Gastrocnemius medialis (tissue), 4 donors: ENCODE results near the gene LCE3E. TPM values are rescaled to one million over a fixed set of nuclear protein-coding genes. Genes with fewer than 3 reads are reported as not detected.

Experiments
- ATAC-seq, 2 donors: fragments of 150-250 bp; one replicate each; pipeline ENCODE4 v1.9.1; 2016
- DNase-seq, 2 donors: peaks; one replicate each; pipeline ENCODE4 v3.0.0-alpha.2; 2019
- H3K27ac ChIP-seq, 4 donors: fragments of 200-600 bp; sonication (generic); 1 replicate in 1 of 4; 2 replicates in 3 of 4; pipeline ENCODE4 v1.5.1; 2016 to 2018; ENCODE audit warnings: mild to moderate bottlenecking in 2 of 4, moderate library complexity in 1 of 4
- H3K27me3 ChIP-seq, 3 donors: fragments of 200-600 bp; sonication (generic) in 2 of 3; 1 replicate in 1 of 3; 2 replicates in 2 of 3; pipeline versions ENCODE4 v1.5.1 to v1.6.0; 2016 to 2019; ENCODE audit warnings: mild to moderate bottlenecking in 1 of 3, moderate library complexity in 1 of 3
- H3K36me3 ChIP-seq, 2 donors: fragments of 200-600 bp; sonication (generic) in 1 of 2; one replicate each; pipeline ENCODE4 v1.5.1; 2017 to 2018
- H3K4me1 ChIP-seq, 2 donors: fragments of 200-600 bp; sonication (generic) in 1 of 2; one replicate each; pipeline ENCODE4 v1.5.1; 2016 to 2017; ENCODE audit warnings: mild to moderate bottlenecking in 2 of 2
- H3K4me3 ChIP-seq, 4 donors: fragments of 200-600 bp; sonication (generic) in 3 of 4; 1 replicate in 1 of 4; 2 replicates in 3 of 4; pipeline ENCODE4 v1.5.1; 2016 to 2019; ENCODE audit warnings: mild to moderate bottlenecking in 2 of 4
- H3K9me3 ChIP-seq, 3 donors: fragments of 200-600 bp; sonication (generic) in 2 of 3; 1 replicate in 1 of 3; 2 replicates in 2 of 3; pipeline ENCODE4 v1.5.1; 2016 to 2019
- CTCF ChIP-seq, 5 experiments: fragments of 450-650 bp in 3 of 5; fragments of 200-600 bp in 2 of 5; sonication (generic) in 2 of 5; IDR thresholded peaks in 4 of 5; conservative IDR thresholded peaks in 1 of 5; 1 replicate in 4 of 5; 2 replicates in 1 of 5; pipeline ENCODE4 v1.5.1; 2016 to 2019; ENCODE audit warnings: antibody characterized with exemption in 5 of 5, mild to moderate bottlenecking in 3 of 5, moderate library complexity in 3 of 5
- POLR2A ChIP-seq, 2 donors: fragments of 450-650 bp; IDR thresholded peaks; one replicate each; pipeline ENCODE4 v1.6.1; 2017; ENCODE audit warnings: antibody characterized with exemption in 2 of 2, mild to moderate bottlenecking in 2 of 2, moderate library complexity in 2 of 2
- in situ Hi-C, 4 donors: fragments of 200-750 bp; cut with MboI; loops; one replicate each; pipeline versions ENCODE4 v1.15.0 to v1.8.0; 2017; ENCODE audit warnings: low sequenced_read_pairs in 4 of 4
- intact Hi-C: fragments of 100-400 bp; cut with DNase I; formaldehyde crosslinking; loops from one replicate; pipeline ENCODE4 v1.15.1; 2023; ENCODE audit warnings: low total_unique reads
- total RNA-seq, 4 donors: library from RNA; depleted of rRNA; stranded (reverse); fragments of >200 nt; gene quantifications; one replicate each; pipeline versions ENCODE4 v1.1.0 to v1.2.3, GENCODE V29; 2016

Gene LCE3E
- total RNA-seq, 4 donors from 2014 or later: not detected

- H3K4me3 ChIP-seq: no peak overlapping the region
- no peak for DNase-seq
- intact Hi-C loops (no loop called here), in situ Hi-C loops (no loop called here)
- no peak for TF ChIP-seq CTCF (IDR thresholded peaks at IDR 0.05 in 4 of 5, conservative IDR thresholded peaks at IDR 0.05 in 1 of 5)
- no peak for TF ChIP-seq POLR2A (IDR thresholded peaks at IDR 0.05)
- H3K27me3 ChIP-seq: no peaks in the 10 kb centered on the region
- H3K27ac ChIP-seq: no peak overlapping the region
- no peak for ATAC-seq
- no peaks in the 10 kb centered on the region for H3K36me3 ChIP-seq
- no peaks in the 10 kb centered on the region for H3K9me3 ChIP-seq
- no peaks in the 10 kb centered on the region for H3K4me1 ChIP-seq
Observed at GRCh38 chr1:152537496-152537895, 29.1 kb downstream of the LCE3E start.

GRCh38 chr1:152535774-152536173, 30.8 kb downstream of the LCE3E start:
- Histone ChIP-seq H3K4me1 (no peaks in the 10 kb centered on the region), H3K4me3 (no peak overlapping the region), H3K27ac (no peak overlapping the region), H3K27me3 (no peaks in the 10 kb centered on the region), H3K36me3 (no peaks in the 10 kb centered on the region), H3K9me3 (no peaks in the 10 kb centered on the region)
- ATAC-seq: no peak
- no peak for TF ChIP-seq CTCF (IDR thresholded peaks at IDR 0.05 in 4 of 5, conservative IDR thresholded peaks at IDR 0.05 in 1 of 5)
- TF ChIP-seq POLR2A (IDR thresholded peaks at IDR 0.05): no peak
- no peak for DNase-seq
- in situ Hi-C loops (no loop called here), intact Hi-C loops (no loop called here)

GRCh38 chr1:152533327-152533938, 33.1 kb downstream of the LCE3E start:
- Histone ChIP-seq H3K27me3 (no peaks in the 10 kb centered on the region), H3K36me3 (no peaks in the 10 kb centered on the region), H3K27ac (no peak overlapping the region), H3K9me3 (no peaks in the 10 kb centered on the region), H3K4me1 (no peaks in the 10 kb centered on the region), H3K4me3 (no peak overlapping the region)
- intact Hi-C loops: no loop called here
- no peak for ATAC-seq
- in situ Hi-C loops: no loop called here
- DNase-seq: no peak
- TF ChIP-seq POLR2A (IDR thresholded peaks at IDR 0.05): no peak
- TF ChIP-seq CTCF (IDR thresholded peaks at IDR 0.05 in 4 of 5, conservative IDR thresholded peaks at IDR 0.05 in 1 of 5): peak in 1 of 5 experiments; percentile 26

GRCh38 chr1:152525080-152525641, 41.4 kb downstream of the LCE3E start:
- TF ChIP-seq CTCF (IDR thresholded peaks at IDR 0.05 in 4 of 5, conservative IDR thresholded peaks at IDR 0.05 in 1 of 5) (no peak), POLR2A (IDR thresholded peaks at IDR 0.05) (no peak)
- Histone ChIP-seq H3K27me3 (no peaks in the 10 kb centered on the region), H3K4me3 (no peak overlapping the region), H3K4me1 (no peaks in the 10 kb centered on the region), H3K9me3 (no peaks in the 10 kb centered on the region), H3K27ac (no peak overlapping the region), H3K36me3 (no peaks in the 10 kb centered on the region)
- DNase-seq (no peak), ATAC-seq (no peak)
- intact Hi-C loops: no loop called here
- in situ Hi-C loops: no loop called here
